Ectodermal cell (in vitro differentiated cells): ENCODE data around the gene CAPN5.

Experiments
- H3K27ac ChIP-seq: 2 replicates; pipeline ENCODE4 v1.7.0; 2013; ENCODE audit warnings: mild to moderate bottlenecking, low read depth, low read length; ENCODE audit not compliant: insufficient read depth, poor library complexity, severe bottlenecking
- H3K27me3 ChIP-seq: 2 replicates; pipeline ENCODE4 v1.7.0; 2013; ENCODE audit warnings: mild to moderate bottlenecking, low read length; ENCODE audit not compliant: insufficient read depth, control insufficient read depth, poor library complexity, severe bottlenecking
- H3K36me3 ChIP-seq: one replicate; pipeline ENCODE4 v1.7.0; 2013; ENCODE audit warnings: low read length; ENCODE audit not compliant: control insufficient read depth, insufficient read depth
- H3K4me1 ChIP-seq: one replicate; pipeline ENCODE4 v1.7.0; 2013; ENCODE audit warnings: low read length; ENCODE audit not compliant: control insufficient read depth, insufficient read depth
- H3K4me3 ChIP-seq: 2 replicates; pipeline ENCODE4 v1.7.0; 2013; ENCODE audit warnings: low read depth, low read length, control low read depth; ENCODE audit not compliant: insufficient read depth
- H3K9me3 ChIP-seq: 2 replicates; pipeline ENCODE4 v1.7.0; 2013; ENCODE audit warnings: mild to moderate bottlenecking, low read length, moderate library complexity; ENCODE audit not compliant: control insufficient read depth
- WGBS, 2 experiments: methylation state at CpG; one replicate each; pipeline ENCODE4 v1.1.7; 2013; ENCODE audit warnings: missing lambda C conversion rate in 2 of 2; 5-methylcytosine and 5-hydroxymethylcytosine counted together

Gene CAPN5

GRCh38 chr11:77118086-77118485 lies 51.3 kb downstream of the CAPN5 start:
- Histone ChIP-seq H3K36me3 (no peaks in the 10 kb centered on the region), H3K27ac (no peak overlapping the region), H3K9me3 (no peaks in the 10 kb centered on the region), H3K27me3 (no peaks in the 10 kb centered on the region), H3K4me3 (no peak overlapping the region), H3K4me1 (peaks cover under 1% of the 10 kb centered on the region)
- WGBS, 2 experiments: 94 to 96% methylated on average over 17 of the region's 17 CpGs

GRCh38 chr11:77118971-77119370 lies 52.2 kb downstream of the CAPN5 start:
- Histone ChIP-seq H3K36me3 (no peaks in the 10 kb centered on the region), H3K9me3 (no peaks in the 10 kb centered on the region), H3K4me3 (no peak overlapping the region), H3K27me3 (no peaks in the 10 kb centered on the region), H3K27ac (no peak overlapping the region), H3K4me1 (no peaks in the 10 kb centered on the region)
- WGBS, 2 experiments: 94 to 95% methylated on average over 12 of the region's 12 CpGs

- Histone ChIP-seq H3K27me3 (no peaks in the 10 kb centered on the region), H3K4me1 (no peaks in the 10 kb centered on the region), H3K9me3 (no peaks in the 10 kb centered on the region), H3K27ac (no peak overlapping the region), H3K36me3 (no peaks in the 10 kb centered on the region), H3K4me3 (no peak overlapping the region)
- WGBS, 2 experiments: 95 to 97% methylated on average over 9 of the region's 9 CpGs
Measured at GRCh38 chr11:77119531-77119936, 52.8 kb downstream of the CAPN5 start.

GRCh38 chr11:77120571-77120970 lies 53.8 kb downstream of the CAPN5 start:
- H3K27ac ChIP-seq: no peak overlapping the region
- no peaks in the 10 kb centered on the region for H3K9me3 ChIP-seq
- H3K4me3 ChIP-seq: no peak overlapping the region
- no peaks in the 10 kb centered on the region for H3K36me3 ChIP-seq
- 94 to 95% methylated on average over 19 of the region's 19 CpGs for WGBS, 2 experiments
- H3K4me1 ChIP-seq: no peaks in the 10 kb centered on the region
- H3K27me3 ChIP-seq: no peaks in the 10 kb centered on the region

- no peaks in the 10 kb centered on the region for H3K9me3 ChIP-seq
- H3K27me3 ChIP-seq: no peaks in the 10 kb centered on the region
- no peak overlapping the region for H3K27ac ChIP-seq
- no peaks in the 10 kb centered on the region for H3K36me3 ChIP-seq
- no peak overlapping the region for H3K4me3 ChIP-seq
- no peaks in the 10 kb centered on the region for H3K4me1 ChIP-seq
- 93 to 97% methylated on average over 10 of the region's 10 CpGs for WGBS, 2 experiments
Measured at GRCh38 chr11:77121096-77121640, 54.4 kb downstream of the CAPN5 start.

- Histone ChIP-seq H3K27ac (no peak overlapping the region), H3K27me3 (no peaks in the 10 kb centered on the region), H3K4me3 (no peak overlapping the region), H3K9me3 (no peaks in the 10 kb centered on the region), H3K4me1 (no peaks in the 10 kb centered on the region), H3K36me3 (no peaks in the 10 kb centered on the region)
- WGBS, 2 experiments: 91% methylated on average over 8 of the region's 8 CpGs
Measured at GRCh38 chr11:77121876-77122575, 55.3 kb downstream of the CAPN5 start.

GRCh38 chr11:77122576-77123212 lies 55.9 kb downstream of the CAPN5 start:
- Histone ChIP-seq H3K27me3 (no peaks in the 10 kb centered on the region), H3K4me1 (peaks cover 3% of the 10 kb centered on the region), H3K27ac (no peak overlapping the region), H3K36me3 (no peaks in the 10 kb centered on the region), H3K4me3 (no peak overlapping the region), H3K9me3 (no peaks in the 10 kb centered on the region)
- WGBS, 2 experiments: 92 to 94% methylated on average over 7 of the region's 7 CpGs

- no peaks in the 10 kb centered on the region for H3K9me3 ChIP-seq
- H3K4me3 ChIP-seq: no peak overlapping the region
- H3K4me1 ChIP-seq: peaks cover 10% of the 10 kb centered on the region
- 91 to 95% methylated on average over 8 of the region's 8 CpGs for WGBS, 2 experiments
- H3K27me3 ChIP-seq: no peaks in the 10 kb centered on the region
- no peak overlapping the region for H3K27ac ChIP-seq
- no peaks in the 10 kb centered on the region for H3K36me3 ChIP-seq
Measured at GRCh38 chr11:77123591-77123990, 56.8 kb downstream of the CAPN5 start.

- H3K36me3 ChIP-seq: no peaks in the 10 kb centered on the region
Measured at GRCh38 chr11:77124041-77124440, 57.3 kb downstream of the CAPN5 start.

GRCh38 chr11:77124488-77124887 lies 57.7 kb downstream of the CAPN5 start:
- Histone ChIP-seq H3K4me1 (peaks cover 10% of the 10 kb centered on the region), H3K9me3 (no peaks in the 10 kb centered on the region), H3K36me3 (no peaks in the 10 kb centered on the region), H3K27me3 (no peaks in the 10 kb centered on the region), H3K27ac (no peak overlapping the region), H3K4me3 (no peak overlapping the region)
- 90 to 94% methylated on average over 6 of the region's 6 CpGs for WGBS, 2 experiments

More at GRCh38 chr11:77124041-77124440, 57.3 kb downstream of the CAPN5 start:
- H3K4me1 ChIP-seq: peaks cover 10% of the 10 kb centered on the region
- H3K4me3 ChIP-seq: no peak overlapping the region
- no peaks in the 10 kb centered on the region for H3K9me3 ChIP-seq
- H3K27ac ChIP-seq: no peak overlapping the region
- 93 to 96% methylated on average over 8 of the region's 8 CpGs for WGBS, 2 experiments
- no peaks in the 10 kb centered on the region for H3K27me3 ChIP-seq
